Raji (cell line): ENCODE measurements around the gene LRP8.

Source experiments
- POLR2A ChIP-seq: IDR thresholded peaks from 2 replicates; pipeline ENCODE4 v1.6.1; 2011; ENCODE audit warnings: low read depth, low read length, control low read depth; ENCODE audit not compliant: insufficient read depth

LRP8 gene

DNA sequence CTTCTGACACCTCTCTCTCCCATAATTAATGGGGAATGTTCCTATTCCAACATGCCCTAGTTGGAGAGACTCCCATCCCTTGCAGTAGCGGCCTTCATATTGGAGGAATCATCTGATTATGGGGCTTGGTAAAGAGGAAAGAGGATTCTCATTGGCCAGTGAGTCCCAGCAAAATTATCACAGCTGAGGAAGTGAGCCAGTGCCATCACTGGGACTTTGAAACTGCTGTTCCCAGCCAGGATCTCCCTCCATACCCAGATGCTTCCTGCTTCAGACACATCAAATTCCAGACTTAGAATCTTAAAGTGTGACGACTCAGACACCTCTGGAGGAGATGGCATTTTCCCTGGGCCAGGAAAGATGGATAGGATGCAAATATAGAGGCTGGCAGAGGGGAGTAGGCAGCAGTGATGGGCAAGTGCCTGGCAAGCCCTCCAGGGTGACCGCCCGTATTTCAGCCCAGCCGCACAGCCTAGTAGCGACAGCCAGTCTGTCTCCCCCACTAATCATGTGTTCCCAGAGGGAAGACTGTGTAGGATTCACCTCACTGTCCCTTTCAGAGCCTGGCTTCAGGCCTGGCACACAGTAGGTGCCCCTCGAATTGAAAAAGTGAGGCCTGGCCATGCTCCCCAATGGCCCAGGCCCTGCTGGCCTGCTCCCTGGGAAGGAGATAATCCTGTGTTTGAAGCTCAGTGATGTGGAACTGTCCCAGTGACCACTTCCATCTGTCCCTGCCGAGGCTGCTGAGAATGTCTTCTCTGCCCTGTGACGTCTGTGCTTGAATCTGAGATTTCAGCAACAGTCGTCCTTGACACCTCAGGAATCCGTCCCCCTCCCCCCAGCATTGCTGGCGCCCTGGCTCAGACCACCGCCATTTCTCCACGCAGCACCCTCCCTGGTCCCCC, 48.3 kb downstream of the LRP8 start:
- no peak for TF ChIP-seq POLR2A

GRCh38 chr1:53278298-53278725, 49.6 kb downstream of the LRP8 start:
- no peak for TF ChIP-seq POLR2A

DNA sequence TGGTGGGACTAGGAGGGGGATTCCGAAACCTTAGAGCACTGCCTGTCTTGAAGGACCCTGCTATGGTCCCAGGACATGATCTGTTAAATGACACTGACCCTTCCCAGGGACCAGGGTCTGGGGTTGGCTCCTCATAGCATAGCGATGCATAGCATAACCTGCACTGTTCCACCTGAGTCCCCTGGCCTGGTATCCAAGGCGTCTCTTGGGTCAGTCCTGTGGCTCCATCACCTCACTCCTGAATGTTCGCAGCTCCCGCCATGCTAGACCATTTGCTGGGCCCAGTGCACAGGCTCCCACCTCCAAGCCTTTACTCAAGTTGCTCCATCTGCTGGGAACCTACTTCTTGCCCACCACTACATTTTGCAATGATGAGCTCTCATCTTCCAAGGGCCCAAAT, 50.5 kb downstream of the LRP8 start:
- TF ChIP-seq POLR2A: no peak

GRCh38 chr1:53276902-53277281, 51.0 kb downstream of the LRP8 start:
- no peak for TF ChIP-seq POLR2A

DNA sequence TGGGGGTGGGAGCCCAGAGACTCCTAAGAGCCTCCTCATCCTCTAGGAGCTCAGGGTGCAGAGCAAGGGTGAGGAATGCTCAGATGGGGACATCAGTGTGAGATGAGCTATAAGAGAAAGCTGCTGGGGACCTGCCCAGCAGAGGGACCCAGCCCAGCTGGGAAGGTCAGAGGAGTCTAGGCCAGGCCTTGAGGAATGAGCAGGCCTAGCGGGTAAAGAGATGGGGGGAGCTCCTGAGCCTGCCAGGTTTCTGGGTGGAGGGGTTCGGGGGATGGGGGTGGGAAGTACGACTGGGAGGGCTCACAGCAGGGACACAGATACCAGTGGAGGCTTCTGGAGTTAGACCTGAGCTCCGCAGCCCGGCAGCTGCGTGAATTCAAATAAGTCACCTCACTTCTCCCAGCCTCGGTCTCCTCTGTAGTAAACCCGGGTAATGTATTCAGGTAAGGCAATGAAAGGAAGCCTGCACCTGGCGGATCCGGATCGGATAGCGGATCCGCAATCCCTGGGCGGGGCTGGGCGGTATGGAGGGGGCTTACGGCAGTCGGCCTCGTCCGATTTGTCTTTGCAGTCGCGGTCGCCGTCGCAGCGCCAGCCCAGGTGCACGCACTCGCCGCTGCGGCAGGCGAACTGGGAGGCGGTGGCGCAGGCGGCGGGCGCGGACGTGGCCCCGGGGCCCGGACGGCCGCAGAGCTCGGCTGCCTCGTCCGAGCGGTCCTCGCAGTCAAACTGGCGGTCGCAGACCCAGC, 51.5 kb downstream of the LRP8 start:
- no peak for TF ChIP-seq POLR2A

- no peak for TF ChIP-seq POLR2A
These were observed 52.3 kb downstream of the LRP8 start for GRCh38 chr1:53275566-53275965.

DNA sequence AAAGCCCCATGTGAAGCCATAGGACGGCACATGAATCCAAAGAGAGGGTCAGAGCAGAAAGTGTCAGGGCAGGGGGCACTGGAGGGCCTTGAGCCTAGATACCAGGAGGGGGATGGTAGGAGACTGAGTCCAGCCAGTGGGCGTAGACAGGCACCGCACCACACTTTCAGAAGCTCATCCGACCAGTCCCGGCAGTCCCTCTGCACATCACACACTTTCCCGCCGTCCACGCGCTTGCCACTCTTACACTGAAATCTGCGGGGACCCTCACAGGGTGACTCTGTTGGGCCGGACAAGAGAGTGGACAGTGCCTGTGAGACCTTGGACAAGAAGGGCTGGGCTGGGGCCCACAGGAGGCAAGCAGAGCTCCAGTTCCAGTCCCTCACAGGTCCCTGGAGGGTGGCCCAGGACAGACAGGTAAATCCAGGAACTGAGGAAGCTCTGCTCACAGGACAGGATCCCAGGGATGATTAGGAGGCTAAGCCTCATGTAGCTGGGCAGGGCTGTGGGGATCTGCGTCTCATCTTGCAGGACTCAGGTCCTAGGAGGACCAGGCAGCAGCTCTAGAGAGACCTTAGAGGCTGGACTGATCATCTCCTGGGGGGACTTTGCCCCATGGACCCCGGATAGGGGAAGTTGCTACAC, 53.2 kb downstream of the LRP8 start:
- no peak for TF ChIP-seq POLR2A

- no peak for TF ChIP-seq POLR2A
These were observed 53.8 kb downstream of the LRP8 start for GRCh38 chr1:53274026-53274425.

DNA sequence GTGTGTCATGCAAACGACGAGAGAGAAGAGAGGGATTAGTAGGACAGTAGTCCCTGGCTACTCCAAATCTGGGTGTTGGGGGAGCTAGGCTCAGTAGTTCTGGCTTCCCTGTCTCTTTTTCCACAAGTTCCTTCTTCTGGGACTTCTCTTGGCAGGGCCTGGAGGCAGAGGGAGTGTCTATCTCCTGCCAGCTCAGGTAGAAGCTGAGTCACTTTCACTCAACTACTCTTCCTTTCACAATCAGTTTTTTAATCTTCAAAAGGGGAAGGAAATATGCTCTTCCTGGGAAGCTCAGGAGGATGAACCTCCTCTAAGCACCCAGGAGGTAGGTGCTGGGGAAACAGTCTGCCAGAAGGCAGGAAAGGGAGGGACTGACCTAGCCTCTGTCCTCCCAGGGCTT, 54.3 kb downstream of the LRP8 start:
- no peak for TF ChIP-seq POLR2A

- TF ChIP-seq POLR2A: no peak
These were observed 55.5 kb downstream of the LRP8 start for GRCh38 chr1:53272349-53272748.

DNA sequence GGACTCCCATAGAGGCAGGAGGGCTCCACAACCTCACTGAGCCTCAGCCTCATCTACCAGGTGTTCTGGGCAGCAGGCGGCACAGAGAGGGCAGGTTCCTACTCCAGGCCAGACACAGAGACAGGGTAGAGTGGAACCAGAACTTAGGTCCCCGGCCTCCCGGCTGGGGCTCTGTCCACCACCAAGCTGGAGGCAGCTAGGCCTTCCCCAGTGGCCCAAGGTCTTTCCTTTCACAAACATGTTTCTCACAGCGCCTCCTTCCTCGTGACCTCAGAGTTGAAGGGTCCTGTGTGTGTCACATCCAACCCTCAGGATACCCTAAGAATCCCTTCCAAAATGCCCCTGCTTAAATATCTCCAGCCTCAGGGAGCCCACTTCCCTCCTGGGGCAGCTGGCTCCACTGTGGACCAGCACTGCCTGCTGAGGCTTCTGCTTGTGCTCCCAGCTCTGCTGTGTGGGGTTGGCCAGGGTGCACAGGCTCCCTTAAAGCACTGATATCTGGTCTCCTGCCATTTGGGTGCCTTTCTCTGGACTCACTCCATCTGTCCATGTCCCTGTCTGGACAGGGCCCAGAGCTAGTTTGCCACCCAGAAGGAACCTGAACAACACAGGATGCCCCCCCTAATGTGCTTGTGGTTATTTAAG, 56.3 kb downstream of the LRP8 start:
- TF ChIP-seq POLR2A: no peak

DNA sequence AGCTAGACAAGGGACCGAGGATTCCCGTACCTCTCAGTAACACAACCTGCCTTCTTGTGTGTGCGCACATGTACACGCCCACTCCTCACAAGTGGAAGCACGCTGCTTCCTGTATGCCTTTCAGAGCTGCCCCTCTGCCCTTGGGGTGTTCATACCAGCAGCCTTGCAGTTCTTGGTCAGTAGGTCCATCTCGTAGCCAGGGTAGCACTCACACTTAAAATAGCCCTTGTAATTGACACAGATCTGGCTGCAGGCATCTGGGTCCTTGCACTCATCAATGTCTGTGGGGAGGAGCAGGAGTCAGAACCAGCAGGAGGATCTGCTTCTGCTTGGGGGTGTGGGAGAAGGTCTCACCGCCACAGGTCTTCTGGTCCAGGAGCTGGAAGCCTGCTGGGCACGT, 57.0 kb downstream of the LRP8 start:
- TF ChIP-seq POLR2A: no peak

DNA sequence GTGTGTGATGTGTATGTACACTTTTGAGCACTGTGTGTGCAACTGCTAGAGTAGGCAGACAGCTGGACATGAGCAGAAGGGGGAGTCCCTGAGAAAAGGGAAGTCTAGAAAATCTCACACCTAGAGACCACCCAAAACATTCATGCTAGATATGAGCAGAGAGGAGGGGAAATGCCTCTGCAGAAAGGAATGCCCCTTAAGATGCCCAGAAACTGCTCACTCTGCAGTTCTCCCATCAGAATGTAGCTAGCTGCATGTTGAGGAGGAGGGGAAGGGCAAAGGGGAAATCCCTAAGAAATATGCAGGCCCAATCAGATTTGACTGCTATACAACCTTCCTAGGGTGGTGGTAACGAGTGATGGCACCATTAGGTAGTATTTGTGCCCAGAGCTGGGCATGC, 57.8 kb downstream of the LRP8 start:
- TF ChIP-seq POLR2A: no peak

DNA sequence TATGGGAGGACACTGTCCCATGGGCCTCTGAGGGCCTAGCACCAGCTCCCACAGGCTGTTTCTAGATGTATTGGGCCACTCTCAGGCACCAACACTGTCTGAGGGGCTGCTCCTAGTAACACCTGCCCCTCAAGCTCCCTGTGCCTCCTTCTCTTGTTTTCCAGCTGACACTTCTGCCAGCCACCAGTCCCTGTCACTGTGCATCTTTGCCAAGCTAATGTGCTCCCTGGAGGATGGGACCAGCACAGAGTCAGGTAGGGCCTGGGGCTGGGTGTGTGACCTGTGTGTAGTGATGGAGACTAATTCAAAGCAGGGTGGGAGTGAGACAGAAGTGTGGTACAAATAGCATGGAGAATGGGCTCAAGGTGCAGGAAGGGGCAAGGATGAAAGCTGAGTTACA, 60.1 kb downstream of the LRP8 start:
- TF ChIP-seq POLR2A: no peak

DNA sequence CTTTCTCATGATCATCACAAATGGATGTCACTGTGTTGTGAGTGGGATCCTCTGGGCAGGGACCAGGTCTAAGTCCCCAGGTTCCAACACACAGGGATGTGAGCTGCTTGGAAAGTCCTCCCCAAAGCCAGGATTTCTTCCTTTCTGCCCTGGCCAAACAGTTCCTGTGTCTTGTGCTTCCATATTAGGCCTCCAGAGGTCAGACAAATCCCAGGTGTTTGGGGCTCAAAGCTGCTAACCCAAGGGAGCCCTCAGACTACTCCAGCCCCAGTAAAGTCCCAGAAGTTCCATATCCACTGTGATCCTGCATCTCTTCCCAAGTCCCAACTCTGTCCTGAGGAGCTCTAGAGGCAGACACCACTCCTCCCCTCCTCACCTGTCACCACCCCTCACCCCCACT, 61.8 kb downstream of the LRP8 start:
- no peak for TF ChIP-seq POLR2A
